RCC 7860 (cell line): ENCODE data around the gene CREG2.
"Not testable (repeated sequence)": the region's sequence is repeated elsewhere in the genome, so short reads cannot be mapped to it uniquely, and the experiment has no call there.

Experiments
- DNase-seq: peaks from one replicate; pipeline ENCODE4 v3.0.0-alpha.2; 2015; ENCODE audit warnings: low spot score
- FAIRE-seq: peaks from 2 replicates; lab custom pipeline; 2012; peaks lifted over from hg19 to GRCh38; lab: Jason Lieb, UNC

Gene CREG2

DNA sequence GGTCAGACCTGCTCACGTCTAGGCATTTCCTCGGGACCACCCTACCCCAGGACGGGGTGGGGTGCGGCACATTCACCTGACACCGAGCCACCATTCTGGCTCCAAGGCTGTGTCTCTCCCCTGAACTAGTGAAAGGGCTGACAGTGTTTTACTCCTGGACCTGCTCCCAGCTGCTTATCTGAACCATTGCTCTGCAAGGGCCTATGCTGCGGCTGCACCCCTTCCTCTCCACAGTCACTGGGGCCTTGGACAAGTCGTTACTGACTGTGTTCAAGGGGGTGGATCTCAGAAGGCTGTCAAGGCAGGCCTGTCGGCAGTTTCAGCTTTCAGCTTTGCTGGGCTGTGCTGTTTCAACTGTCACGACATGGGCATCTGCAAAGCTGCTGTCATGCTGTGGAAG, 11.7 kb downstream of the CREG2 start:
- FAIRE-seq (no peak), DNase-seq (no peak)

DNA sequence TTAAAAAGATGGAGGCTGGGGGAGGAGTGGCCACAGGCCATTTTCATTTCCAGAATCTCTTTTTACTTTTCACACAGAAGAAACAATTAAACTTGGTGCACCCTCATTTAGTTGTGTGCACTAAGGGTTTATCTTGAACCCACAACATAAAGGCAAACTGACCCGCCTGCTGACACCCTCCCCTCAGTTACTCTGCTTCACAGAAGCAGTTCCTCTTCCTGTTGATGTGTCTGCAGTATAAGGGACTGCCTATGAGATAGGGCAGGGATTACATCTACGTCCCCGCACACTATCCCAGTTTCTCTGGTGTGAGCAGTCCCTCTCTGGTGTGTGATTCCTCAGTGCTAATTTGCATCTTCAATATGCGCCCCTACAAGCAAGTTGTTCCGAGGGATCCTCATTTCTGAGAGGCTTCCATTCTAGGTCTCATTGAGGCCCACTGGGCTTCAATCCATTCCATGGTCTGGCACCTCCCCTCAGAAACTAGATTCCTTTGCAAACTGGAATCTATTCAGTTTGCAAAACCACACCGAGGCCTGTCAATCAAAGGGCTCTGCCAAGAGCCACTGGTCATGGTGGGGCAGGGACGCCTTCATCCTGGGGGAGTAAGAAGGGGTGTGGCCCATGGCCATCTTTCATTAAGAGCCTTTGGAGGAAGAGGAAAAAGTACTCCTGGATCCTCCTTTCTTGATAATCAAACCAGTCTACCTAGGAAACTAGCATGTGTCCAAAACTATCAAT, 12.3 kb downstream of the CREG2 start:
- FAIRE-seq (no peak), DNase-seq (no peak)

DNA sequence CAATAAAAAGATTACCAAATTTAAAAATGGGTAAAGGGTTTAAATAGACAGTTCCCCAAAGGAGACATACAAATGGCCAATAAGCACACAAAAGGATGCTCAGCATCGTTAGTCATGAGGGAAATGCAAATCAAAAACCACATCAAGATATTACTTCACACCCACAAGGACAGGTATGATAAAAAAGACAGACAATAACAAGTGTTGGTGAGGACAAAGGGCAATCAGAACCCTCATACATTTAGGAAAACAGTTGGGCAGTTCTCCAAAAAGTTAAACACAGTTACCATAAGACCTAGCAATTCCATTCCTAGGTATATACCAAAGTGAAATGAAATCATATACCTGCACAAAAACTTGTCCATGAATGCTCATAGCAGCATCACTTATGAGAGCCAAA, 14.5 kb downstream of the CREG2 start:
- DNase-seq = no peak
- no peak for FAIRE-seq

DNA sequence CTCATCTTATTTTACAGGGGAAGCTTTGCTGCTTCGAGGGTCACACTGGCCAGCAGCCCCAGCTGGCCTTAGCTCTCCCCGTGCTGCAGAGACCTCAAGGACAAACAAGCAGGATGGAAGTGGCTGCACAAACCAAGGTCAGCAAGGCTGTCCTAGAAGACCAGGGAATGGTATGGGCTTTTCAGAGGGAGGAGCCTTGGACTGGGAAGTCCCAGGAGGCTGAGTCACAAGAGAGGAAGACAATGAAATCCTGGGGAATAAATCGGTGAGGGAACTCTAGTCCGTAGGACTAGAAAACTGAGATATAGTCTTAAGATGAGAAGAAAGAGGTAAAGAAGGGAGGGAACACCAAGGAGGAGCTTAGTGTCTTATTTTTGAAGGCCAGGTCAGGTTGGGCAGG, 15.7 kb downstream of the CREG2 start:
- no peak for FAIRE-seq
- DNase-seq = no peak

DNA sequence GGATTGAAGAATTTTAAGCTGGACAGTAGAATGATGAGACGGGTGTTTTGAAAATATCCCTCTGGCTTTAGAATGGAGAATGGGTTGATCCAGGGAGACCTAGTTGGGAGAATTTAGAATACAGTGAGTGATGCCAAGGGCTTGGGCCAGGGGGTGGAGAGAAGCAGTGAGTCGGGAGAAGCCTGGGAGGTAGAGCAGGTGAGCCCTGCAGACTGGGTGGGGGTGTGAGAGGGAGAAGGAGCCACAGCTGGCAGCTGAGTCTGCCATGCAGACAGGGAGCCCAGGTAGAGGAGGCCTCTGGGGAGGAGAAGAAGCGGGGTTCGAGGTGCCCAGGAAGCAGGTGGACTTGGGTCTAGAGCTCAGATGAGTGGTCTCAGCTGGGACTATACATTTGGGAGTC, 18.2 kb downstream of the CREG2 start:
- DNase-seq = no peak
- no peak for FAIRE-seq

DNA sequence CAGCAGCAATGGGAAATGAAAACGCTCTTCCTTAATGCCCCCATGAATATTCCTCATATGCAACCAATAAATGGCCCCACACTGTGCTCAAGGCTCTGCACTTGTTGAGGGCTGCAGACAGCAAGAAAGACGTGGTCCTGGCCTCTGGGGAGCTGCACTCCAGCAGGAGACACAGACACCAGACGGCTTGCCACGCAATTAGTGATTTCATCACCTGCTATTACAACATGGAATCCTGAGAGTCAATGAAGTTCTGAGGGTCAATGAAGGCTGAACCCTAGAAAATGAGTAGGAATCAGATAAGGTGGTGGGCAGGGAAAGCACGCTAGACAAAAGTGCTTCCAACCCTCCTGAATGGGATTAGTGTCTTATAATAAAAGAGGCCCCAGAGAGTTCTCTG, 18.9 kb downstream of the CREG2 start:
- DNase-seq (no peak), FAIRE-seq (no peak)

DNA sequence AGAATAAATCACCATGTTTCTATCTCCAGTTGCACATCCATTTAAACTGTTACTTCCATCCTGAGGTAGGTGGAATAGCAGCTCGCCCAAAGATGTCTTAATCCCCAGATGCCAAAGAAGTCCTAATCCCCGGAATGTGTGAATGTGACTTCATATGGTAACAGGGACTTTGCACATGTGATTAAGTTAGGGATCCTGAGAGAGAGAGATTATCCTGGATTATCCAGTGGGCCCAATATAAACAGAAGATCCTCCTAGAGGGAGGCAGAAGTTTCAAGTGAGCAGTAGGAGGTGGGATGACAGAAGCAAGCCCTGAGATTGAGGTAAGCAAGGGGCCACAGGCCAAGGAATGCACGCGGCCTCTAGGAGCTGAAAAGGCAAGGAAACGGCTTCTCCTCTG, 19.8 kb downstream of the CREG2 start:
- no peak for FAIRE-seq
- DNase-seq = no peak

DNA sequence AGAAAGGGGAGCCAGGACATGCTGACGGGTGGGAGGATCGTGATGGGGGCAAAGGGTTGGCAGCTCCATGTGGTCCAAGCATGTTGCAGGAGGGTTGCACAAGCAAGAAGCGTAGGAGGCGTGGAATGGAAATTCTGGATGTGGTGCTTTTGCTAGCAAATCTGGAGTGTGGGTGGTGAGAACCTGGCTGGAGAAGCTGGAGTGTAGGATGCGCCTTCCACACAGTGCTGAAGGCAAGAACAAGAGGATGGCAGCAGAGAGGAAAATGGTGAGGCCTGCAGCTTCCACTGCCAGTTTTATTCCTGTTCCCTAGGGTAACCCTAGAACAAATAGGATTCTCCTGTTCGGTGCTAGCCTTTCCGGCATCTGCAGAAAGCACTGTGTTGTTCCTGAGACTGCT, 22.4 kb downstream of the CREG2 start:
- no peak for DNase-seq
- FAIRE-seq = no peak

DNA sequence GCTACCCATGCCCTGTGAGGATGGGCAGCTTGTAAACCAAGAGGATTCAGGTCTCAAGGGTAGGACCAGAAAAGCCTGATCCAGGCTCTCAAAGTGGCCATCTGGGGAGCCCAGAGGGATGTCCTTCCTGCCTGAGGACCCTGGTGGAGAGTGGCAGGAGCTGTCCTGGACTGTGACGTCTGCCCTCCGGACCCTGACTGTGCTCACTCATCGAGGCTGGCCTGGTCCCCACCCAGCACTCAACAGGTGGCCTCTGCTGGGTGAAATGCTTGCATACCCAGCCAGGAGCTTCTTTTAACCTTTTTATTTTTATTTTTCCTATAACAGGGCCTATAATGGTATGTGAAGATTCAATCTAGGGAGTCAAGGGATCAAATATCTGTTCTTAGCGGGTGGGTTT, 24.5 kb downstream of the CREG2 start:
- DNase-seq (no peak), FAIRE-seq (no peak)

DNA sequence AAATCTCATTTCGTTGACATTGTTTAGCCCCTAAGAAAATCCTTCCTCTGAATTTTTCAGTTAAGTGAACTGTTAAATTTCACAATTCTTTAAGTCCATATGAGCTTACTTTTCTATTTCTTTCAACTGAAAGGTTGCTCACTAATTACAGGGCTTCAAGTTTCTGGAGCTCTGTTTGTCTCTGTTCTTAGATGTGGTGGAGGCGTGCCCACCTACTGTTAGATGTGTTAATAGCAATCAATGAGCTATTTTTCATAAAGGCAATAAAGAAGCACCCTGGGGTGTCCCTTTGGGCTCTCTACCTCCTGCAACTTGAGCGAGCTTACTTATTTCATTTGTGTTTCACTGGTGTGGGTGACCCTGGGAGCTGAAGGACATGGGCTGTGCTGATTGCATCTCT, 25.0 kb downstream of the CREG2 start:
- FAIRE-seq = no peak
- no peak for DNase-seq

DNA sequence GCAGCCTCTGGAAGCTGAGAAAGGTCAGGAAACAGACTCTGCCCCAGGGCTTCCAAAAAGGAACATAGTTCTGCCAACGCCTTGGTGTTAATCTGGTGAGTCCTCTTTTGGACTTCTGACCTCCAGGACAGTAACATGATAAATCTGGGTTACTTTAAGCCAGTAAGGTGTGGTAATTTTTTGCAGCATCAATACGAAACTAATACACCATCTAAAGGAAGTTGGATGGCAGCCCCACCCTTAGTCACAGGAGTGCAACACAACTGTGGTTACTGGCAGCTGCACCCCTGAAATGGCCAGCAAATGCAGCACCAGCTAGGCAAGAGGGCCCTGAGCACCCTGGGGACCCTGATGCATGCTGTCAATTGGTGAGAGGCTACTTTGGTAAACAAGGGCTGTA, 25.8 kb downstream of the CREG2 start:
- FAIRE-seq (no peak), DNase-seq (no peak)

DNA sequence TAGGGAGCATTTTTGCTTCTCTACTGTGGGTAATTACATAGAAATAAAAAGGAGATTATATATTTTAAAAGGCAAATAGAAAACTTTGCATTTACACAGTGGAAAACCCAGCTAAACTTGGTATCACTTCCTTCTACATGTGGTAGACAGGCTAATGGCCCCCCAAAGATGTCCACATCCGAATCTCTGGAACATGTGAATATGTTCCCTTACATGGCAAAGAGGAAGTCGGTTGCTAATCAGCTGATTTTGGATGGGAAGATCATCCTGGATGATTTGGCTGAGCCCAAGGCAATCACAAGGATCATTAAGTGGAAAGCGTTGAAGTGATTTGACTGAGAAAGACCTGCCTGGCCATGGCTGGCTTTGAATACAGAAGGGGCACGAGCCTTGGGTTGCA, 26.2 kb downstream of the CREG2 start:
- no peak for FAIRE-seq
- no peak for DNase-seq

DNA sequence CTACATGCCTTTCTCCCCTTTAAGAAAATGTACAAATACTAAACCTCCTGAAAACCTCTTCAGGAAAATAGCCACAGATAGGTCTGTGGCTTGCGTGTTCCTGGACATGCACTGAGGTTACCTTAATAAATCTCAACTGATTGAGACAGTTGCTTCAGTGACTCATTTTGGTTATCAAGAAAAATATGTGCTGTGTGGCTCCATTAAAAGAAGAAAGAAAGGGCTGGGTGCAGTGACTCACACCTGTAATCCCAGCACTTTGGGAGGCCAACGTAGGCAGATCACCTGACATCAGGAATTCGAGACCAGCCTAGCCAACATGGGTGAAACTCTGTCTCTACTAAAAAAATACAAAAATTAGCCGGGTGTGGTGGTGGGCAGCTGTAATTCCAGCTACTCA, 27.1 kb downstream of the CREG2 start:
- peak; percentile 89 for DNase-seq
- FAIRE-seq = peak; percentile 97

DNA sequence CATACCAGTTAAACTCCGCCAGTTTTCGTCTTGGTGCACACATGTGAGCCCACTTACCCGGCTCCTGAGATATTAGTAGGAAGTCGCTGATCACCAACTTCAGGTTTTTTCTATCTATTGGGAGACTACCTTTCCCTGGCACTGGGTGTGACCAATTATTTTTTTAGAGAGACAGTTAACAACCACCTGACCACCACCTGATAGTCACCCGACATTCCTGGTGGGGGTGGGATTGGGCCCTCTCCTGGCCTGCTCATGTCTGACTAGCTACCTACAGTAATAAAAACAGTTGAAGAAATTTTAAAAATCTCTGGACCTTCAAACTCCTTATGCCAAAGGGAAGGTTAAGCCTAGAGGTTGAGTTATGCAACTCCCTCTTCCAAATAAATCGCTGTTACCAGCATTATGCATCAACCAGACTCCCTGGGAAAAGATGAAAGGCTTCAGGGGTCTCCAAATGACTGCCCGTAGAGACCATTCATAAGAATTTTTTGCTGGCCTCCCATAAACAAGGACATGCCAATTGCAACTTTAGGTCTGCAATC, 27.8 kb downstream of the CREG2 start:
- no peak for DNase-seq
- FAIRE-seq = no peak

DNA sequence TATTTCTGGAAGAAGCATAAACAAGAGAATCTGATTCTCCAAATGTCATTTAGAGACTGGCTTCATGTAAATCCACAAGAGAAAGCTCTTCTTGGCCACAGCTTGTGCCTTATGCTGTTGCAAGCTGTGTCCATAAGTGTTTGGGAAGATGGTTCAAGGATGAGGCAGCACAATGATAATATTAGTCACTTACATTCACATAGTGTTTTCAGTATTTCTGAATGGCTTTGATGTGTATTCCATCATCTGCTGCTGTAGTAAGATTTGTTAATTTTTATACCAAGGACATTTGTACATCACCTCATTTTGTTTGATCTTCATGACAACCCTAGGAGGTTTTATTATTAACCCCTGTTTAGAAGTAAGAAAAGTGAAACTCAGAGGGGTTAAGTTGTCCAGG, 29.9 kb downstream of the CREG2 start:
- peak; percentile 87 for FAIRE-seq
- peak; percentile 80 for DNase-seq

DNA sequence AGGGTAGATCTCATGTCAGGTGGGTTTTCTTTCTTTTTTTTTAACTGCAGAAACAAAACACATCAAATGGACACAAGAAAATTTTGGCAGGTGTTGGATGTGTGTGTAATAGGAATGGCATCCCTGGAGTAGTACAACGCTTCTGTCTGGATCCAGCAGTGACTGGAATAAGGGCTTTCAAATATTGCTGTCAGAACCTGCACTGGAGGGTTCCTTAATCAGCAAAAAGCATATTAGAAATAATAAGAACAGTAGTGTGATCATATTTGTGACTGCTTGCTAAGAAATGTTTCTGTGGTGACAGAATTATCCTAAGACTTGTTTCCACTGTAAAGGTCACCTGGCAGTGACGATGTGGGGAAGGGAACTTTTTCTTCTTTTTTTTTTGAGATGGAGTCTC, 30.8 kb downstream of the CREG2 start:
- DNase-seq (no peak), FAIRE-seq (no peak)

DNA sequence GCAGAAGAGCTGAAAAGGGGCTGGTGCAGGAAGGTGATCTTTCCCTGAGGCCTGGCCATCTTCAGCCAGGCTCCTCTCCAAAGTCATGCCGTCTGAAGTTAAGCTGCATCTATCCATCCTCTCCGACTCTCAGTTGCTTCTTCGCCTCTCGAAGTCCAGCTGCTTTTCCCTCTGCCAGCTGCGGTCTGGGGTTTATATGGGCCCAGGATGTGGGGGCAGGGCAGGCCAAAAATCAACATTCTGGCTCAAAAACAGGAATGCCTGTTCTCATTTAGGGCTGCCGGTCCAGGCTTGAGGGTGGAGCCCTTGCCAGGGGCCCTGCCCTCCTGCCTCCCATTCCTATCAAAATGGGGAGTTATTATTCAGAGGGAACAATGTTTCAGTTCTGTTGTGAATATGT, 31.2 kb downstream of the CREG2 start:
- DNase-seq (no peak), FAIRE-seq (no peak)

DNA sequence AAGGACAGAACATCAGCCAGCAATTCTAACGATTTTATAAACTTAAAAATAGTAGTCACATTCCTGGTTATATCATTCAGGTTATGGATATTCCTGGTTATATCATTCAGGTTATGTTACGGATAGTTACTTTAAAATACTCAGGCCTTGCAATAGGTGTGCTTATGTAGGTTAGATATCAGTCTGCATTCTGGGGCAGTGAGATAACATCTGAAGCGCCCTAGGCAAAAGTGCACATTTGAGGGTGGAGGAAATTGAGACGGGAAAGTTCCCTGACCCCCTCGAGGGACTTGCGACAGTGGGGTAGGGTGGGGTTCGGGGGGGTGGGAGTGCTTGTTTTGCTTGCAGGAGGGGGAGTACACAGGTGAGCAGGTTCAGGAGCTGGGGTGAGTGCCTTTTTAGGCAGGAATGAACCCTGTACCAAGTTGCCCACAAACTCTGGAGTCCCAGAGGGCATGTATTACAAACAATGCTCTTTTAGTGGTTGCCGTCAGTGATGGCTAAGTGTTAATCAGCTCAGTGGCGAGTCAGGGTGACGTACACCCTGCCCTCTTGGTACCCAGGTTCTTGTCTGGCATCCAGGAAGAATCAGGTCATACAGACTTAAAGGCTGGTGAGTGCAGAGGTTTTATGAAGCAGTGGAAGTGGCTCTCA, 31.8 kb downstream of the CREG2 start:
- DNase-seq (no peak), FAIRE-seq (no peak)

DNA sequence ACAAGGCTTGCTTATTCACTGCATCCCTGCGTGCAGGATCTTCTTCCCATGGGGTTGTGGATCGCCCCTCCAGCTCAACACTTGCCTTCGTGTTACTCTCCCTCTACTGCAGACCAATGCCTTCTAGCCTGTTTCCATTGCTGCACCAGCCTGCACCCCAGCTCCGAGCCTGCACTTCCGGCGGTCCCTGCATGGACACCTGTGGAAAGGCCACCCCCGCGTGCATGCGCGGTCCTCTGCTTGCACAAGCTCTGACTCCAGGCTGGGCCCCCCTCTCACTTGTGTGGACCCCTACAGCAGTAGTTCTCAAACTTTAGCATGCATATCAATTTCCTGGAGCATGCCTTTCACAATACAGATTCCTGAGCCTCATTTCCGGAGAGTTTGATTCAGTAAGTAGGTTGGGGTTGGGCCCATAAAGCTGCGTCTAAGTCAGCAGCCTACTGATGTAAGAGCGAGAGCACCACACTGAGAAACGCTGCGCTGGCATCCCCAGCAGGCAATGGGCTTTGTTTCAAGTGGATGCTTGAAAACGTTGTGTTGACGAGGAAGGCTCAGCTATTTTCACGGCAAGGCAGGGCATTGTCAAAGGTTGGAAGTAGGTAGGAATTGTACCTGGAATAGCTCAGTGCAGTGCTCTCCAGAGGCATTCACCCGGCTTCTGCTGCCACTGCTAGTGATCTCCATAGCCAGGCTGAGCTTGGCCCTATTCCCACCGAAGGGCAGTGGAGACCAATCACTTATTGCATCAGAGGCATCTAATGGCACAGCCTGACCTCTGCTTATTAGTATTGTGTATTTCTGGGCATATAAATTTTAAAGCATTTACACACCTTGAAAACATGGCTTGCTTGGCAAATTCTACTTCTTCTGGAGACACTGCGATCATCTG, 32.6 kb downstream of the CREG2 start:
- no peak for FAIRE-seq

DNA sequence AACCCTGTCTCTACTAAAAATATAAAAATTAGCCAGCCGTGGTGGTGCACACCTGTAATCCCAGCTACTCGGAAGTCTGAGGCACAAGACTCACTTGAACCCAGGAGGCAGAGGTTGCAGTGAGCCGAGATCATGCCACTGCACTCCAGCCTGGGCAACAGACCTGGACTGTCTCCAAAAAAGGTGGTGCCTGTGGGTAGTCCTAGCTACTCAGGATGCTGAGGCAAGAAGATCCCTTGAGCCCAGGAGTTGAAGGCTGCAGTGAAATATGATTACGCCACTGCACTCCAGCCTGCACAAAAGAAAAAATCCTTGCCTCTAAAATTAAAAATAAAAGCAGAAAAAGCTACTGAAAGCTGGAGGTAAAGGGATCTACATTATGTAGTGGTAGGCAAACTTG, 34.7 kb downstream of the CREG2 start:
- not testable (repeated sequence) for FAIRE-seq, DNase-seq

More for the DNA sequence above, 32.6 kb downstream of the CREG2 start:
- DNase-seq = no peak

DNA sequence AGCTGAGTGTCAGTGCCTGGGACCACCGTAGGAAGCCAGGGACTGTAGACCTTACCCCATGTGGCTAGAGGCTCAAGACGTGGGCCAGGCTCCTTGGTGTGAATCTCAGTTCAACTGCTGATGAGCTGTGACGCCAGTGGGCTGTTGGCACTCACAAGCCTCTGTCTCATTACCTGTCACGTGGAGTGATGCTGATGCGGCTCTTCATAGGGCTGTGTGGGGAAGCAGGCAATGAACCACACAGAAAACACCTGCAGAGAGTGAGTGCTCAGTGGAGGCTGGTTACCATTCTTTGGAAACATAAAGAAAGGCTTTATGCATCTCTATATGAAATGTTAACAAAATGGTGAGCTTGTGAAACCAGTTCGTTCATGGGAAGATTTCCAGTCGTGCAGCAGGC, 36.1 kb downstream of the CREG2 start:
- FAIRE-seq (no peak), DNase-seq (no peak)
